Osteoblast (primary cell): ENCODE data around the gene R3HDM2. TPM values are rescaled to one million over a fixed set of nuclear protein-coding genes. Genes with fewer than 3 reads are reported as not detected.

ENCODE experiments used
- DNase-seq: peaks from one replicate; pipeline ENCODE4 v3.0.0; 2011; ENCODE audit warnings: low spot score, mixed read lengths; ENCODE audit not compliant: insufficient read length; ENCODE audit errors: missing footprints
- H2AFZ ChIP-seq: 2 replicates; pipeline ENCODE4 v1.6.0; 2011; ENCODE audit warnings: mild to moderate bottlenecking, low read length
- H3K27ac ChIP-seq: 2 replicates; pipeline ENCODE4 v1.5.1; 2011; ENCODE audit warnings: mild to moderate bottlenecking, low read depth, low read length, moderate library complexity
- H3K27me3 ChIP-seq: 2 replicates; pipeline ENCODE4 v1.6.0; 2012; ENCODE audit warnings: mild to moderate bottlenecking, control low read depth, inconsistent platforms, low read length, moderate library complexity; ENCODE audit not compliant: insufficient read depth
- H3K36me3 ChIP-seq: 2 replicates; pipeline ENCODE4 v1.5.1; 2011; ENCODE audit warnings: mild to moderate bottlenecking, low read length, control low read depth, moderate library complexity; ENCODE audit not compliant: insufficient read depth
- H3K4me1 ChIP-seq: 2 replicates; pipeline ENCODE4 v1.5.1; 2011; ENCODE audit warnings: mild to moderate bottlenecking, low read length, control low read depth, moderate library complexity; ENCODE audit not compliant: insufficient read depth
- H3K4me2 ChIP-seq: 2 replicates; pipeline ENCODE4 v1.6.0; 2011; ENCODE audit warnings: mild to moderate bottlenecking, low read length; ENCODE audit not compliant: insufficient read depth
- H3K4me3 ChIP-seq: fragments of 200-600 bp; sonication (generic); 3 replicates; pipeline ENCODE4 v1.5.1; 2012; ENCODE audit warnings: mild to moderate bottlenecking, low read length, inconsistent platforms; ENCODE audit not compliant: insufficient read depth
- H3K79me2 ChIP-seq: 2 replicates; pipeline ENCODE4 v1.6.0; 2012; ENCODE audit warnings: mild to moderate bottlenecking, low read length, control low read depth, inconsistent platforms; ENCODE audit not compliant: insufficient read depth
- H3K9me3 ChIP-seq: 2 replicates; pipeline ENCODE4 v1.5.1; 2011; ENCODE audit warnings: low read depth, low read length, control low read depth
- H4K20me1 ChIP-seq: 2 replicates; pipeline ENCODE4 v1.6.0; 2012; ENCODE audit warnings: mild to moderate bottlenecking, low read length, control low read depth; ENCODE audit not compliant: insufficient read depth
- total RNA-seq: library from RNA; depleted of rRNA; stranded (reverse); fragments of >200 nt; gene quantifications from 2 replicates; pipeline ENCODE4 v1.2.3, GENCODE V29; 2012
- TF ChIP-seq, protein P1 (sequence below): IDR thresholded peaks from 2 replicates; pipeline ENCODE4 v1.5.1; 2011; ENCODE audit warnings: mild to moderate bottlenecking, low read depth, low read length, moderate library complexity; ENCODE audit errors: extremely low read depth

Gene R3HDM2
- total RNA-seq, 1 donor, result 23.2 TPM

- Histone ChIP-seq H3K4me2 (no peak overlapping the region), H3K36me3 (no peaks in the 10 kb centered on the region), H4K20me1 (peaks cover 3% of the 10 kb centered on the region), H3K27ac (no peak overlapping the region), H3K4me1 (peaks cover 18% of the 10 kb centered on the region), H3K9me3 (no peaks in the 10 kb centered on the region), H2AFZ (no peak overlapping the region), H3K79me2 (peaks cover 21% of the 10 kb centered on the region), H3K4me3 (no peak overlapping the region), H3K27me3 (no peaks in the 10 kb centered on the region)
- peak; percentile 81 for DNase-seq
- TF ChIP-seq, protein P1, sequence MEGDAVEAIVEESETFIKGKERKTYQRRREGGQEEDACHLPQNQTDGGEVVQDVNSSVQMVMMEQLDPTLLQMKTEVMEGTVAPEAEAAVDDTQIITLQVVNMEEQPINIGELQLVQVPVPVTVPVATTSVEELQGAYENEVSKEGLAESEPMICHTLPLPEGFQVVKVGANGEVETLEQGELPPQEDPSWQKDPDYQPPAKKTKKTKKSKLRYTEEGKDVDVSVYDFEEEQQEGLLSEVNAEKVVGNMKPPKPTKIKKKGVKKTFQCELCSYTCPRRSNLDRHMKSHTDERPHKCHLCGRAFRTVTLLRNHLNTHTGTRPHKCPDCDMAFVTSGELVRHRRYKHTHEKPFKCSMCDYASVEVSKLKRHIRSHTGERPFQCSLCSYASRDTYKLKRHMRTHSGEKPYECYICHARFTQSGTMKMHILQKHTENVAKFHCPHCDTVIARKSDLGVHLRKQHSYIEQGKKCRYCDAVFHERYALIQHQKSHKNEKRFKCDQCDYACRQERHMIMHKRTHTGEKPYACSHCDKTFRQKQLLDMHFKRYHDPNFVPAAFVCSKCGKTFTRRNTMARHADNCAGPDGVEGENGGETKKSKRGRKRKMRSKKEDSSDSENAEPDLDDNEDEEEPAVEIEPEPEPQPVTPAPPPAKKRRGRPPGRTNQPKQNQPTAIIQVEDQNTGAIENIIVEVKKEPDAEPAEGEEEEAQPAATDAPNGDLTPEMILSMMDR, result no peak
Observed at GRCh38 chr12:57370696-57371095, 60.1 kb downstream of the R3HDM2 start.

DNA sequence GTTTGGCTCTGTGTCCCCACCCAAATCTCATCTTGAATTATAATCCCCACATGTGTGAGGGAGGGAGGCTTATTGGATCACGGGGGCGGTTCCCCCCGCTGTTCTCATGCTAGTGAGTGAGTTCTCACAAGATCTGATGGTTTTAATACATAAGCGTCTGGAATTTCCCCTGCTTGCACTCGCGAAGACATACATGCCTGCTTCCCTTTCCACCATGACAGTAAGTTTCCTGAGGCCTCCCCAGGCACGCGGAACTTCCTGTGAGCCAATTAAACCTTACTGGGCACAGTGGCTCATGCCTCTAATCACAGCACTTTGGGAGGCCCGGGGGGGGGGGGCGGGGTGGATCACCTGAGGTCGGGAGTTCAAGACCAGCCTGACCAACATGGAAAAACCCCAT, 60.8 kb downstream of the R3HDM2 start:
- Histone ChIP-seq H2AFZ (no peak overlapping the region), H3K4me2 (no peak overlapping the region)

DNA sequence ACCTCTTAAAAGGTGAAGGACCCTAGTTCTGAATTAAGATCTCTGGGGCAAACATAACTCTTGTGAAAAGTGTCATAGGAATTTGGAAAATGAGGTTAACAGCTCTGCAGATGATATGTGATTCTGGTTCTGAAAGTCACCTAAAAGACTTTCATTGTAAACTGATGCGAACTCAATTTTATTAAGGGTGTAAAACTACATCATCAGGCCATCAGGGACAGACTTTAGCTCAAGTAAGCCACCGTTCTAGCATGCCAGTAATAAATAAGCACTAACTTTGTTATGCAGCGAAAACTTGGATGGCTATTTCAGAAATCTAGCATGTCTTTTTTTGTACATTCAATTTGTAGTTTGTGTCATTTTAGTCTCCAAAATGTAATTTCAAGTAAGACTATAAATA, 61.6 kb downstream of the R3HDM2 start:
- H3K79me2 ChIP-seq, result peaks cover 21% of the 10 kb centered on the region
- H4K20me1 ChIP-seq, result no peaks in the 10 kb centered on the region
- no peaks in the 10 kb centered on the region for H3K9me3 ChIP-seq
- DNase-seq, result no peak
- TF ChIP-seq, protein P1, result no peak
- H2AFZ ChIP-seq, result no peak overlapping the region
- no peaks in the 10 kb centered on the region for H3K27me3 ChIP-seq
- H3K4me1 ChIP-seq, result peaks cover 18% of the 10 kb centered on the region
- no peak overlapping the region for H3K4me2 ChIP-seq
- no peaks in the 10 kb centered on the region for H3K36me3 ChIP-seq
- no peak overlapping the region for H3K4me3 ChIP-seq
- H3K27ac ChIP-seq, result no peak overlapping the region

More for the DNA sequence above, 60.8 kb downstream of the R3HDM2 start:
- TF ChIP-seq, protein P1, result no peak
- Histone ChIP-seq H3K9me3 (no peaks in the 10 kb centered on the region), H3K79me2 (peaks cover 21% of the 10 kb centered on the region), H3K27me3 (no peaks in the 10 kb centered on the region), H3K4me1 (peaks cover 18% of the 10 kb centered on the region), H3K27ac (no peak overlapping the region), H4K20me1 (no peaks in the 10 kb centered on the region), H3K4me3 (no peak overlapping the region), H3K36me3 (no peaks in the 10 kb centered on the region)
- no peak for DNase-seq

DNA sequence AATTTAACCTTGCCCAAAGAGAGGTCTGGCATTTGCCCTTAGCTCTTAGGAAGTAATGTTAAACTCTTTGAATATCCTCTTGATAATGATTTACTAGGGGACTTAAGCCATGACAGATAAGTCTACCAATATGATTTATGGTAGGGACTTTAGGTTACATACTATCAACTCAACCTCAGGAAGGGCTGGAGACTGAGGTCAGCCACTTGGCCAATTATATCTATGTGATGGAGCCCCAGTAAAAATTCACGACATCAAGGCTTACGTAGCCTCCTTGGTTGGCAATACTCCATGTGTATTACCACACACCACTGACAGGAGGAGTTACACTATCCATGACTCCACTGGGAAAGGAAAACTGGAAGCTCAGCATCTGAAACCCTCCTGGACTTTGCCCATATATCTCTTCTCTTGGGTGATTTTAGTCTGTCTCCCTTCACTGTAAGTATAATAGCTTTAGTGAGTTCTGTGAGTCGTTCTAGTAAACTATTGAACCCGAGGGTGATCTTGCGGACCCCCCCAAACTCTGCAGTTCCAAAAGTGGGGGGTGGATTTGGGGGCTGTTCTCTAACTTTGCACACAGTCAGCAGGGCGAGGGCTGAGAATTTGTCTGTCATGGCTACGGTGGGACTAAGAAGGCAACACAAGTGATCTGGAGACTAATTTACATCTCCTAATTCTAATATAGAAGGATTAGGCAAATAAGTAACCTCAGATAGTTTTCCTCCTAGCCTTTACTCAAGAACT, 62.3 kb downstream of the R3HDM2 start:
- TF ChIP-seq, protein P1, result no peak
- H3K36me3 ChIP-seq, result no peaks in the 10 kb centered on the region
- peak; percentile 65 for DNase-seq

More for the DNA sequence above, 62.3 kb downstream of the R3HDM2 start:
- no peaks in the 10 kb centered on the region for H3K27me3 ChIP-seq
- H3K4me1 ChIP-seq, result peaks cover 18% of the 10 kb centered on the region
- H3K4me3 ChIP-seq, result no peak overlapping the region
- peaks cover 21% of the 10 kb centered on the region for H3K79me2 ChIP-seq
- H3K9me3 ChIP-seq, result no peaks in the 10 kb centered on the region
- H3K27ac ChIP-seq, result no peak overlapping the region
- no peak overlapping the region for H2AFZ ChIP-seq
- H3K4me2 ChIP-seq, result no peak overlapping the region
- H4K20me1 ChIP-seq, result no peaks in the 10 kb centered on the region
